OCI-LY7 (cell line): Measurements from ENCODE around the gene SMYD3. TPM values are rescaled to one million over a fixed set of nuclear protein-coding genes. Genes with fewer than 3 reads are reported as not detected.

Experiments
- BruUV-seq: library from RNA; stranded (reverse); fragments of 400-500 nt; replicated peaks from 2 replicates; lab custom pipeline; 2021; lab: Mats Ljungman, UMichigan
- CTCF ChIA-PET: fragments of 300-600 bp; sonication (Branson Sonifier 250); formaldehyde crosslinking; loops from one replicate; lab custom pipeline; 2022; ENCODE audit warnings: antibody characterized with exemption; ENCODE audit not compliant: unreplicated experiment; lab: Charles Lee
- POLR2A ChIA-PET: fragments of 300-600 bp; sonication (Branson Sonifier 250); formaldehyde crosslinking; loops from one replicate; lab custom pipeline; 2022; ENCODE audit warnings: antibody characterized with exemption; lab: Charles Lee
- DNase-seq: peaks from one replicate; pipeline ENCODE4 v3.0.0-alpha.2; 2015; ENCODE audit warnings: low spot score
- H2AFZ ChIP-seq: fragments of 200-600 bp; sonication (generic), shearing (Covaris generic); 2 replicates; pipeline ENCODE4 v1.6.1; 2014; ENCODE audit warnings: mild to moderate bottlenecking, antibody characterized with exemption, low read length, moderate library complexity
- H3K27ac ChIP-seq: fragments of 200-600 bp; sonication (generic); 2 replicates; pipeline ENCODE4 v1.5.1; 2014; ENCODE audit warnings: mixed run types, low read depth, mild to moderate bottlenecking, moderate library complexity, low read length, inconsistent platforms; ENCODE audit not compliant: poor library complexity, severe bottlenecking
- H3K36me3 ChIP-seq: fragments of 200-600 bp; sonication (generic); 2 replicates; pipeline ENCODE4 v1.6.1; 2014; ENCODE audit warnings: mild to moderate bottlenecking, antibody characterized with exemption, low read length, moderate library complexity, mixed read lengths; ENCODE audit not compliant: insufficient read depth
- H3K4me1 ChIP-seq: fragments of 200-600 bp; sonication (generic); 2 replicates; pipeline ENCODE4 v1.5.1; 2014; ENCODE audit warnings: mild to moderate bottlenecking, low read length; ENCODE audit not compliant: insufficient read depth, poor library complexity, severe bottlenecking
- H3K4me2 ChIP-seq: fragments of 200-600 bp; sonication (generic); 2 replicates; pipeline ENCODE4 v1.6.1; 2014; ENCODE audit warnings: mild to moderate bottlenecking, low read length
- H3K4me3 ChIP-seq: fragments of 200-600 bp; sonication (generic); 2 replicates; pipeline ENCODE4 v1.5.1; 2014; ENCODE audit warnings: mild to moderate bottlenecking, low read depth, low read length; ENCODE audit not compliant: poor library complexity, severe bottlenecking
- H3K79me2 ChIP-seq: fragments of 200-600 bp; sonication (generic); 2 replicates; pipeline ENCODE4 v1.6.1; 2016; ENCODE audit warnings: low read depth, mild to moderate bottlenecking, low read length, moderate library complexity, mixed read lengths; ENCODE audit not compliant: insufficient read depth
- H3K9me2 ChIP-seq: fragments of 200-600 bp; sonication (generic); 2 replicates; pipeline ENCODE4 v1.6.1; 2016; ENCODE audit warnings: mild to moderate bottlenecking, low read length, mixed read lengths; ENCODE audit not compliant: insufficient read depth
- H3K9me3 ChIP-seq: fragments of 200-600 bp; sonication (generic); 2 replicates; pipeline ENCODE4 v1.6.1; 2014; ENCODE audit warnings: mild to moderate bottlenecking, mixed run types, low read length, mixed read lengths
- H4K20me1 ChIP-seq: fragments of 200-600 bp; sonication (generic); 2 replicates; pipeline ENCODE4 v1.6.1; 2014; ENCODE audit warnings: mild to moderate bottlenecking, antibody characterized with exemption, low read length, moderate library complexity, mixed read lengths; ENCODE audit not compliant: insufficient read depth
- EZH2phosphoT487 ChIP-seq: fragments of 200-600 bp; sonication (generic); IDR thresholded peaks from 2 replicates; pipeline ENCODE4 v1.6.1; 2018; ENCODE audit warnings: low read depth, borderline replicate concordance, mild to moderate bottlenecking, mixed run types, antibody characterized with exemption, low read length, moderate library complexity, mixed read lengths
- intact Hi-C: fragments of 100-400 bp; cut with micrococcal nuclease; formaldehyde crosslinking; loops from one replicate; pipeline ENCODE4 v1.10.0; 2022; ENCODE audit not compliant: unreplicated experiment
- total RNA-seq, 2 experiments: library from RNA; depleted of rRNA in 1 of 2; stranded (reverse); fragments of >200 nt in 1 of 2; shearing (Covaris generic) in 1 of 2; gene quantifications; 2 replicates each; pipeline ENCODE4 v1.2.3, GENCODE V29; 2014 to 2022
- TF ChIP-seq, protein P1 (sequence below): fragments of 200-600 bp; sonication (generic); conservative IDR thresholded peaks from 2 replicates; pipeline ENCODE4 v1.5.1; 2014; ENCODE audit warnings: mild to moderate bottlenecking, antibody characterized with exemption, low read length, moderate library complexity, mixed read lengths

SMYD3 gene
- total RNA-seq, 2 experiments from 2014 or later, result 28.9 to 34.5 TPM

GRCh38 chr1:246136477-246136876 lies 370.6 kb downstream of the SMYD3 start:
- no peaks in the 10 kb centered on the region for H3K9me3 ChIP-seq
- no peak overlapping the region for H2AFZ ChIP-seq
- no peak overlapping the region for H3K27ac ChIP-seq
- TF ChIP-seq, protein P1, sequence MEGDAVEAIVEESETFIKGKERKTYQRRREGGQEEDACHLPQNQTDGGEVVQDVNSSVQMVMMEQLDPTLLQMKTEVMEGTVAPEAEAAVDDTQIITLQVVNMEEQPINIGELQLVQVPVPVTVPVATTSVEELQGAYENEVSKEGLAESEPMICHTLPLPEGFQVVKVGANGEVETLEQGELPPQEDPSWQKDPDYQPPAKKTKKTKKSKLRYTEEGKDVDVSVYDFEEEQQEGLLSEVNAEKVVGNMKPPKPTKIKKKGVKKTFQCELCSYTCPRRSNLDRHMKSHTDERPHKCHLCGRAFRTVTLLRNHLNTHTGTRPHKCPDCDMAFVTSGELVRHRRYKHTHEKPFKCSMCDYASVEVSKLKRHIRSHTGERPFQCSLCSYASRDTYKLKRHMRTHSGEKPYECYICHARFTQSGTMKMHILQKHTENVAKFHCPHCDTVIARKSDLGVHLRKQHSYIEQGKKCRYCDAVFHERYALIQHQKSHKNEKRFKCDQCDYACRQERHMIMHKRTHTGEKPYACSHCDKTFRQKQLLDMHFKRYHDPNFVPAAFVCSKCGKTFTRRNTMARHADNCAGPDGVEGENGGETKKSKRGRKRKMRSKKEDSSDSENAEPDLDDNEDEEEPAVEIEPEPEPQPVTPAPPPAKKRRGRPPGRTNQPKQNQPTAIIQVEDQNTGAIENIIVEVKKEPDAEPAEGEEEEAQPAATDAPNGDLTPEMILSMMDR, result no peak
- no peak for TF ChIP-seq EZH2phosphoT487
- no peak for DNase-seq
- H3K4me2 ChIP-seq, result no peak overlapping the region
- no peaks in the 10 kb centered on the region for H3K9me2 ChIP-seq
- no peaks in the 10 kb centered on the region for H3K4me1 ChIP-seq
- H4K20me1 ChIP-seq, result no peaks in the 10 kb centered on the region
- no peaks in the 10 kb centered on the region for H3K79me2 ChIP-seq
- H3K36me3 ChIP-seq, result no peaks in the 10 kb centered on the region
- BruUV-seq, result no TSS peak
- ChIA-PET POLR2A (no interaction called here), CTCF (no interaction called here)
- intact Hi-C loops, result no loop called here
- H3K4me3 ChIP-seq, result no peak overlapping the region

- Histone ChIP-seq H3K9me3 (no peaks in the 10 kb centered on the region), H3K4me1 (no peaks in the 10 kb centered on the region), H3K27ac (no peak overlapping the region), H3K4me3 (no peak overlapping the region), H4K20me1 (no peaks in the 10 kb centered on the region), H3K4me2 (no peak overlapping the region), H3K9me2 (no peaks in the 10 kb centered on the region), H2AFZ (no peak overlapping the region), H3K79me2 (no peaks in the 10 kb centered on the region), H3K36me3 (no peaks in the 10 kb centered on the region)
- no peak for DNase-seq
- CTCF ChIA-PET, result no interaction called here
- TF ChIP-seq EZH2phosphoT487, result no peak
- TF ChIP-seq, protein P1, result no peak
- BruUV-seq, result no TSS peak
- intact Hi-C loops, result no loop called here
- POLR2A ChIA-PET, result interaction anchor here (0.7 to 2.1 kb wide), 4 partner anchors 9 to 18 kb away, joined by 3 to 5 read pairs (median 3); no protein-coding TSS in a partner anchor
Observed at GRCh38 chr1:246134789-246135188, 372.3 kb downstream of the SMYD3 start.

DNA sequence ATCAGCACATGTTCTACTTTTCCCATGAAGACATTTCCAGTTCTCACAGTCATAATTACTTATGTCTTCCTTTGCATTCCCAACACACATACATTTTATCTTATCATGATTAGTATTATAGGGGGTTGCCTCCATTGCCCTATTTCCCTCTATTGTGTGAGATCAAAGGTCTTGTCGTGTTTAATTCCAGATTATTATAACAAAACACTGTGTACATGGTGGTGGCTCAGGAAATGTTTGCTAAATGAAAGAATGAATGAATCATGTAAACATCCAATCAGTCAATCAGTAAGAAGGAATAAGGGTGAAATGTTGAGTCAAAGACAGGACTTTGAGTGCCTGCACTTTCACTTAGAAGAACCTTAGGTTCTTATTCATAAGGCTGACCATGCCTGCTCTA lies 376.0 kb downstream of the SMYD3 start:
- H3K36me3 ChIP-seq, result no peaks in the 10 kb centered on the region
- no peak overlapping the region for H3K4me3 ChIP-seq
- POLR2A ChIA-PET, result no interaction called here
- H3K4me1 ChIP-seq, result no peaks in the 10 kb centered on the region
- H3K27ac ChIP-seq, result no peak overlapping the region
- H3K4me2 ChIP-seq, result no peak overlapping the region
- H4K20me1 ChIP-seq, result no peaks in the 10 kb centered on the region
- no peaks in the 10 kb centered on the region for H3K9me3 ChIP-seq
- intact Hi-C loops, result no loop called here
- H3K79me2 ChIP-seq, result no peaks in the 10 kb centered on the region
- CTCF ChIA-PET, result no interaction called here
- H3K9me2 ChIP-seq, result no peaks in the 10 kb centered on the region
- no TSS peak for BruUV-seq
- no peak for DNase-seq
- TF ChIP-seq EZH2phosphoT487, result no peak
- TF ChIP-seq, protein P1, result no peak
- no peak overlapping the region for H2AFZ ChIP-seq
